ENCODE results near the gene EIF4ENIF1.
"Not testable (repeated sequence)": the region's sequence is repeated elsewhere in the genome, so short reads cannot be mapped to it uniquely, and the experiment has no call there.

EIF4ENIF1 gene

GRCh38 chr22:31440681-31441080 is 49.0 kb downstream of the EIF4ENIF1 start:
- H3K27ac ChIP-seq: no peak overlapping the region
- TF ChIP-seq ZFX (IDR thresholded peaks at IDR 0.05): no peak
- no peak for TF ChIP-seq CTCF (conservative IDR thresholded peaks at IDR 0.05)

GRCh38 chr22:31439808-31440207 is 49.8 kb downstream of the EIF4ENIF1 start:
- TF ChIP-seq ZFX (IDR thresholded peaks at IDR 0.05) (no peak), CTCF (conservative IDR thresholded peaks at IDR 0.05) (no peak)
- no peak overlapping the region for H3K27ac ChIP-seq

GRCh38 chr22:31436132-31436531 is 53.5 kb downstream of the EIF4ENIF1 start:
- TF ChIP-seq ZFX (IDR thresholded peaks at IDR 0.05): no peak
- no peak for TF ChIP-seq CTCF (conservative IDR thresholded peaks at IDR 0.05)
- no peak overlapping the region for H3K27ac ChIP-seq

GRCh38 chr22:31431950-31432349 is 57.7 kb downstream of the EIF4ENIF1 start:
- H3K27ac ChIP-seq: no peak overlapping the region
- no peak for TF ChIP-seq CTCF (conservative IDR thresholded peaks at IDR 0.05)
- TF ChIP-seq ZFX (IDR thresholded peaks at IDR 0.05): no peak

GRCh38 chr22:31425331-31426050 is 64.2 kb downstream of the EIF4ENIF1 start:
- H3K27ac ChIP-seq: no peak overlapping the region
- TF ChIP-seq CTCF (conservative IDR thresholded peaks at IDR 0.05) (no peak), ZFX (IDR thresholded peaks at IDR 0.05) (no peak)

GRCh38 chr22:31402350-31402749 is 87.3 kb downstream of the EIF4ENIF1 start:
- not testable (repeated sequence) for H3K27ac ChIP-seq

- no peak; the same call in 1 of the 2 replicates for TF ChIP-seq ZFX (IDR thresholded peaks at IDR 0.05)
- TF ChIP-seq CTCF (conservative IDR thresholded peaks at IDR 0.05): no peak
- peak overlapping the region; percentile 97 for H3K27ac ChIP-seq
Observed at GRCh38 chr22:31400023-31400397, 89.6 kb downstream of the EIF4ENIF1 start.
